Measurements from ENCODE around the gene ZBTB7B.

DNA sequence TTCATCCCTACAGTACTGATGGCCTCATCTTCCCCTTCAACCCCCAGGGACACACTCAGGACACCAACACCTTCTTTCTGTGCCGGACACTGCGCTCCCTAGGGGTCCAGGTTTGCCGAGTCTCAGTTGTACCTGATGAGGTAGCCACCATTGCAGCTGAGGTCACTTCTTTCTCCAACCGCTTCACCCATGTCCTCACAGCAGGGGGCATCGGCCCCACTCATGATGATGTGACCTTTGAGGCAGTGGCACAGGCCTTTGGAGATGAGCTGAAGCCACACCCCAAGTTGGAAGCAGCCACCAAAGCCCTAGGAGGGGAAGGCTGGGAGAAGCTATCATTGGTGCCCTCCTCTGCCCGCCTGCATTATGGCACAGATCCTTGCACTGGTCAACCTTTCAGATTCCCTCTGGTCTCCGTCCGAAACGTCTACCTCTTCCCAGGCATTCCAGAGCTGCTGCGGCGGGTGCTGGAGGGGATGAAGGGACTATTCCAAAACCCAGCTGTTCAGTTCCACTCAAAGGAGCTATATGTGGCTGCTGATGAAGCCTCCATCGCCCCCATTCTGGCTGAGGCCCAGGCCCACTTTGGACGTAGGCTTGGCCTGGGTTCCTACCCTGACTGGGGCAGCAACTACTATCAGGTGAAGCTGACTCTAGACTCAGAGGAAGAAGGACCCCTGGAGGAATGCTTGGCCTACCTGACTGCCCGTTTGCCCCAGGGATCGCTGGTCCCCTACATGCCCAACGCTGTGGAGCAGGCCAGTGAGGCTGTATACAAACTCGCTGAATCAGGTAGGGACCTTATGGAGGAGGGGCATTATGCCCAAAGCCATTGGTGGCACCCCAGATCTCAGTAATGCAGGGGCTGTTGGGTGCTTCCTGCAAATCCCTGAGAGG lies 14.3 kb upstream of the ZBTB7B start:
- TF ChIP-seq, protein P1, sequence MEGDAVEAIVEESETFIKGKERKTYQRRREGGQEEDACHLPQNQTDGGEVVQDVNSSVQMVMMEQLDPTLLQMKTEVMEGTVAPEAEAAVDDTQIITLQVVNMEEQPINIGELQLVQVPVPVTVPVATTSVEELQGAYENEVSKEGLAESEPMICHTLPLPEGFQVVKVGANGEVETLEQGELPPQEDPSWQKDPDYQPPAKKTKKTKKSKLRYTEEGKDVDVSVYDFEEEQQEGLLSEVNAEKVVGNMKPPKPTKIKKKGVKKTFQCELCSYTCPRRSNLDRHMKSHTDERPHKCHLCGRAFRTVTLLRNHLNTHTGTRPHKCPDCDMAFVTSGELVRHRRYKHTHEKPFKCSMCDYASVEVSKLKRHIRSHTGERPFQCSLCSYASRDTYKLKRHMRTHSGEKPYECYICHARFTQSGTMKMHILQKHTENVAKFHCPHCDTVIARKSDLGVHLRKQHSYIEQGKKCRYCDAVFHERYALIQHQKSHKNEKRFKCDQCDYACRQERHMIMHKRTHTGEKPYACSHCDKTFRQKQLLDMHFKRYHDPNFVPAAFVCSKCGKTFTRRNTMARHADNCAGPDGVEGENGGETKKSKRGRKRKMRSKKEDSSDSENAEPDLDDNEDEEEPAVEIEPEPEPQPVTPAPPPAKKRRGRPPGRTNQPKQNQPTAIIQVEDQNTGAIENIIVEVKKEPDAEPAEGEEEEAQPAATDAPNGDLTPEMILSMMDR (IDR thresholded peaks at IDR 0.05), result no peak
- TF ChIP-seq EZH2 (IDR thresholded peaks at IDR 0.05; ENCODE audit: borderline replicate concordance, insufficient read depth, low read depth, low read length, poor library complexity, severe bottlenecking), result no peak
